Ovary (tissue), 3 donors: ENCODE data around the gene CDK11A.
A peak's percentile ranks its signal among the peaks of the same experiment; 100 is the strongest.

Source experiments
- EP300 ChIP-seq: sonication (generic); formaldehyde crosslinking; IDR thresholded peaks from one replicate; pipeline ENCODE4 v1.6.1; 2017; ENCODE audit warnings: antibody characterized with exemption
- POLR2A ChIP-seq: fragments of 450-650 bp; IDR thresholded peaks from one replicate; pipeline ENCODE4 v1.6.1; 2017; ENCODE audit warnings: antibody characterized with exemption, mild to moderate bottlenecking, moderate library complexity
- TF ChIP-seq, protein P1 (sequence below), 3 donors: fragments of 450-650 bp in 2 of 3; fragments of 200-600 bp in 1 of 3; IDR thresholded peaks; one replicate each; pipeline versions ENCODE4 v1.5.1 to v1.8.0; 2016 to 2022; ENCODE audit warnings: antibody characterized with exemption in 3 of 3, mild to moderate bottlenecking in 1 of 3
- donor health status: DM: no; HTN: no; CAD: no.

- TF ChIP-seq, protein P1, sequence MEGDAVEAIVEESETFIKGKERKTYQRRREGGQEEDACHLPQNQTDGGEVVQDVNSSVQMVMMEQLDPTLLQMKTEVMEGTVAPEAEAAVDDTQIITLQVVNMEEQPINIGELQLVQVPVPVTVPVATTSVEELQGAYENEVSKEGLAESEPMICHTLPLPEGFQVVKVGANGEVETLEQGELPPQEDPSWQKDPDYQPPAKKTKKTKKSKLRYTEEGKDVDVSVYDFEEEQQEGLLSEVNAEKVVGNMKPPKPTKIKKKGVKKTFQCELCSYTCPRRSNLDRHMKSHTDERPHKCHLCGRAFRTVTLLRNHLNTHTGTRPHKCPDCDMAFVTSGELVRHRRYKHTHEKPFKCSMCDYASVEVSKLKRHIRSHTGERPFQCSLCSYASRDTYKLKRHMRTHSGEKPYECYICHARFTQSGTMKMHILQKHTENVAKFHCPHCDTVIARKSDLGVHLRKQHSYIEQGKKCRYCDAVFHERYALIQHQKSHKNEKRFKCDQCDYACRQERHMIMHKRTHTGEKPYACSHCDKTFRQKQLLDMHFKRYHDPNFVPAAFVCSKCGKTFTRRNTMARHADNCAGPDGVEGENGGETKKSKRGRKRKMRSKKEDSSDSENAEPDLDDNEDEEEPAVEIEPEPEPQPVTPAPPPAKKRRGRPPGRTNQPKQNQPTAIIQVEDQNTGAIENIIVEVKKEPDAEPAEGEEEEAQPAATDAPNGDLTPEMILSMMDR (IDR thresholded peaks at IDR 0.05), result peak in 2 of 3 donors; percentile 17 to 19
- TF ChIP-seq POLR2A, result no peak
- no peak for TF ChIP-seq EP300
Observed at GRCh38 chr1:1665815-1666251, 58.3 kb downstream of the CDK11A start.
